Stimulated activated naive B cell treated with anti-CD40 and anti-IgM and Interleukin-4, amounts not matched to agents 10 μg/mL and 1 μg/mL and 100 μg/mL, for 72 hours (primary cell): ENCODE measurements around the gene DHPS.
"Not testable (repeated sequence)": the region's sequence is repeated elsewhere in the genome, so short reads cannot be mapped to it uniquely, and the experiment has no call there.

Experiments used
- ATAC-seq, 2 donors: fragments of 150-1000 bp; cut with Tn5 transposase; replicated peaks; 2 replicates each; pipeline ENCODE4 v1.10.0; 2021; ENCODE audit warnings: moderate library complexity in 1 of 2
- DNase-seq: peaks from one replicate; pipeline ENCODE4 v3.0.0; 2021
- H3K27ac Mint-ChIP-seq: one replicate; pipeline ENCODE4 v1.8.0; 2022; ENCODE audit warnings: mild to moderate bottlenecking, mixed read lengths
- H3K27me3 Mint-ChIP-seq, 2 donors: one replicate each; pipeline ENCODE4 v1.8.0; 2022; ENCODE audit warnings: mixed read lengths in 2 of 2
- H3K36me3 Mint-ChIP-seq, 2 donors: one replicate each; pipeline ENCODE4 v1.8.0; 2022; ENCODE audit warnings: mixed read lengths in 2 of 2, mild to moderate bottlenecking in 1 of 2
- H3K4me1 Mint-ChIP-seq, 2 donors: one replicate each; pipeline ENCODE4 v1.8.0; 2022; ENCODE audit warnings: mixed read lengths in 2 of 2, mild to moderate bottlenecking in 1 of 2
- H3K4me3 Mint-ChIP-seq, 2 donors: one replicate each; pipeline ENCODE4 v1.8.0; 2022; ENCODE audit warnings: mild to moderate bottlenecking in 2 of 2, mixed read lengths in 2 of 2, moderate library complexity in 1 of 2
- H3K9me3 Mint-ChIP-seq, 2 donors: one replicate each; pipeline ENCODE4 v1.8.0; 2022; ENCODE audit warnings: mixed read lengths in 2 of 2, mild to moderate bottlenecking in 1 of 2

Gene DHPS

GRCh38 chr19:12695997-12696365, 14.3 kb upstream of the DHPS start:
- ATAC-seq (peak; percentile 27 to 33), DNase-seq (no peak)
- H3K4me3 Mint-ChIP-seq, result peak overlapping the region; percentile 84 to 90
- peak overlapping the region; percentile 96 for H3K27ac Mint-ChIP-seq
- H3K9me3 Mint-ChIP-seq, result no peaks in the 10 kb centered on the region
- H3K27me3 Mint-ChIP-seq, result no peaks in the 10 kb centered on the region
- peaks cover 3 to 19% of the 10 kb centered on the region in 2 donors for H3K4me1 Mint-ChIP-seq
- H3K36me3 Mint-ChIP-seq, result peaks cover 18 to 26% of the 10 kb centered on the region in 2 donors

DNA sequence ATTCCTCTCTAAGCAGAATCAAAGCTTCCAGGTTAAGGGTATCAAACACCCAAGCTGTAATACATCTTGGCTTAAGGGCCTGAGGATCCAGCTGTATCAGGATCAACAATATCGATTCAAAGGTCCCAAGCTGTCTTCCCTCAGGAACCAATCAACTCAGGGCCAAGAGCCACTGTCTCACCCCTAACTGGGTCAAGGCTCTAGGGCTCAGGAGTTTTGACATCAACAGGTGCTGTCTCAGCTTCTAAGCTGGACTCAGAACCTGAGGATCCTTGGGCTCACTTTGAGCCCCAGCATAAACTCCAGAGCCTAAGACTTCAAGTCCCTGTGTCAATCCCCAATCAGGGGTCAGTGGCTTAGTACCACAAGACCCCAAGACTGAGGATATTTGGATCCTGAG, 13.8 kb upstream of the DHPS start:
- DNase-seq, result no peak
- peaks cover 14 to 22% of the 10 kb centered on the region in 2 donors for H3K36me3 Mint-ChIP-seq
- no peak overlapping the region for H3K27ac Mint-ChIP-seq
- H3K27me3 Mint-ChIP-seq, result no peaks in the 10 kb centered on the region
- peak overlapping the region; percentile 84 to 90 for H3K4me3 Mint-ChIP-seq
- H3K4me1 Mint-ChIP-seq, result peaks cover 3 to 19% of the 10 kb centered on the region in 2 donors
- H3K9me3 Mint-ChIP-seq, result no peaks in the 10 kb centered on the region
- no peak for ATAC-seq

GRCh38 chr19:12695096-12695495, 13.4 kb upstream of the DHPS start:
- no peak overlapping the region for H3K27ac Mint-ChIP-seq
- DNase-seq, result no peak
- H3K27me3 Mint-ChIP-seq, result no peaks in the 10 kb centered on the region
- H3K4me3 Mint-ChIP-seq, result peak overlapping the region in 1 of 2 donors; percentile 4
- H3K4me1 Mint-ChIP-seq, result peaks cover 3 to 19% of the 10 kb centered on the region in 2 donors
- H3K36me3 Mint-ChIP-seq, result peaks cover 14 to 25% of the 10 kb centered on the region in 2 donors
- no peaks in the 10 kb centered on the region for H3K9me3 Mint-ChIP-seq
- no peak for ATAC-seq

DNA sequence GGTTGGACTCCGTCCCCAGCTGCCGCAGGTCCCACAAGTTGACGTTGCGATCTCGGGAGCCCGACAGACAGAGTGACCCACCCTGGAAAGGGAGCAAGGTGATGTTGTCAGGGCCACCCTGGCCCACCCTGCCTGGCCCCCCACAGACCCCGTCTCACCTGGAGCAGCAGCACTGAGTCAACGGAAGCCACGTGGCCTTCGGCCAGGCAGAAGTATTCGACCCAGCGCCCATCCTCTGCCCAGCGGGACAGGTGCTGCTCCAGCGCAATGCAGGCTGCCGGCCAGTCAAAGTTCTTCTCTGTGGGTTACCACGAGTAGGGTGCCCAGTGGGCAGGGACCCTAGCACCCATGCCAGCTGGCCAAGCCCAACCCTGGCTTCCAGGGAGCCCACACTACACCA, 13.0 kb upstream of the DHPS start:
- Mint-ChIP-seq H3K4me3 (no peak overlapping the region), H3K27me3 (no peaks in the 10 kb centered on the region), H3K36me3 (peaks cover 14 to 26% of the 10 kb centered on the region in 2 donors), H3K27ac (no peak overlapping the region), H3K4me1 (peaks cover 3 to 19% of the 10 kb centered on the region in 2 donors), H3K9me3 (no peaks in the 10 kb centered on the region)
- no peak for DNase-seq
- no peak for ATAC-seq

- H3K27ac Mint-ChIP-seq, result no peak overlapping the region
- H3K4me3 Mint-ChIP-seq, result no peak overlapping the region
- ATAC-seq (no peak), DNase-seq (no peak)
- no peaks in the 10 kb centered on the region for H3K27me3 Mint-ChIP-seq
- H3K4me1 Mint-ChIP-seq, result peaks cover 3 to 9% of the 10 kb centered on the region in 2 donors
- H3K36me3 Mint-ChIP-seq, result peaks cover 19 to 31% of the 10 kb centered on the region in 2 donors
- no peaks in the 10 kb centered on the region for H3K9me3 Mint-ChIP-seq
These were observed 11.3 kb upstream of the DHPS start for GRCh38 chr19:12692960-12693359.

GRCh38 chr19:12689581-12690216, 8.0 kb upstream of the DHPS start:
- no peak overlapping the region for H3K4me3 Mint-ChIP-seq
- DNase-seq (no peak), ATAC-seq (no peak)
- no peak overlapping the region for H3K27ac Mint-ChIP-seq
- no peaks in the 10 kb centered on the region for H3K27me3 Mint-ChIP-seq
- H3K9me3 Mint-ChIP-seq, result no peaks in the 10 kb centered on the region
- peaks cover 18 to 37% of the 10 kb centered on the region in 2 donors for H3K36me3 Mint-ChIP-seq
- peaks cover 7 to 8% of the 10 kb centered on the region in 2 donors for H3K4me1 Mint-ChIP-seq

DNA sequence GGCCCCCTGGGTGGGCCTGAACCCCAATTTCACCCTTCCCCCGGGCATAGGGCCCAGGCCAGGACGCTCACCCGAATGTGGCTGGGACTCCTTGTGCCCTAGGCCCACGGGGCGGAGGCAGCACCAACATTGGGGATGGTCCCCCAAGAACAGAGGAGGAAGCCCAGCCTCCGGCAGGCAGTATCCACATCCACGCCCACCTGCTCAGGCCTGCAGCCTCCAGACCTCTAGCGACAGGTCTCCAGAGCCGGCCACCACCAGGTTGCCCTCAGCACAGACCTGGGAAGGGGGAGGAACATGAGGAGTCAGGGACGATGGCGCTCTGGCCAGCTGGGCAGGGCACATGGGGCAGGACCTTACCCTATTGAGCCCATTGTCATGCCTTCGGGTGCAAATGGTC, 7.3 kb upstream of the DHPS start:
- H3K27ac Mint-ChIP-seq, result no peak overlapping the region
- peaks cover 7 to 8% of the 10 kb centered on the region in 2 donors for H3K4me1 Mint-ChIP-seq
- no peak overlapping the region for H3K4me3 Mint-ChIP-seq
- DNase-seq (no peak), ATAC-seq (no peak)
- H3K36me3 Mint-ChIP-seq, result peaks cover 20 to 39% of the 10 kb centered on the region in 2 donors
- no peaks in the 10 kb centered on the region for H3K9me3 Mint-ChIP-seq
- H3K27me3 Mint-ChIP-seq, result no peaks in the 10 kb centered on the region

DNA sequence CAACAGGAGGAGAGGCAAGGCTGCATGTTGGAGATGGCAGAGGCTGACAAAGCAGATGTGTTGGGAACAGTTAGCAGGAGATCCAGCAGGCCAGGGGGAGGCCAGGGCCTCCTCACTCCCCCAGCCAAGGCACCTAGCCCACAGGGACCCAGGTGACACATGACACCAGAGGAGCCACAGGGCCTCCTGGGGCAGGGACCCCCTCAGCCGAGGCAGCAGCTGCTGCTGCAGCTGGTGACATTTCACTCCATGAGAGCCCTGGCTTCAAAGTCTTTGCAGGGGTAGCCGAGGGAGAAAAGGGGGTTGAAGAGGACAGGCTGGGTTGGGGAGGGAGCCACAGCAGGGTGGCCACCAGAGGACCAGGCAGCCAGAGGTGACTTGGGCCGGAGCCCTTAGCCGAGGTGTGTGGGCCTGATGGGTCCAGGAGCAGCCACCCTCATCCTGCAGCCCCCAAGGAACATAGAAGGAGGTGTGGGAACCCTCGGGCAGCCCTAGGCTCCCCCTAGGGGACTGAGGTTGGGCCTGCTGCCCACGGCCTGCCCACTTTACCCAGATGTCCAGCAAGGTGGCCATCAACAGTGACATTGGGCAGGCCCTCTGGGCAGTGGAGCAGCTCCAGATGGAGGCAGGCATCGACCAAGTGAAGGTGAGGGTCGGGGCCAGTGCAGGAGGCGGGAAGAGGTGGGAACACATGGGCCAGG, 6.0 kb upstream of the DHPS start, which contains the start of gene GNG14:
GNG14 (plus strand) TSS at position 503 of the 701 bp plus-strand sequence; CDS start at position 554, 51 bp downstream.
- H3K27ac Mint-ChIP-seq, result no peak within 1 kb of the TSS
- H3K36me3 Mint-ChIP-seq, result peaks cover 19 to 34% of the 10 kb centered on the region in 2 donors
- peaks cover 7 to 9% of the 10 kb centered on the region in 2 donors for H3K4me1 Mint-ChIP-seq
- DNase-seq, result no peak
- H3K9me3 Mint-ChIP-seq, result no peaks in the 10 kb centered on the region
- H3K4me3 Mint-ChIP-seq, result no peak within 1 kb of the TSS
- no peaks in the 10 kb centered on the region for H3K27me3 Mint-ChIP-seq
- ATAC-seq, result no peak

GRCh38 chr19:12685831-12686230, 4.2 kb upstream of the DHPS start:
- H3K4me1 Mint-ChIP-seq, result peaks cover 13% of the 10 kb centered on the region in 2 donors
- no peaks in the 10 kb centered on the region for H3K9me3 Mint-ChIP-seq
- no peak overlapping the region for H3K27ac Mint-ChIP-seq
- H3K4me3 Mint-ChIP-seq, result no peak overlapping the region
- H3K36me3 Mint-ChIP-seq, result peaks cover 19 to 32% of the 10 kb centered on the region in 2 donors
- no peak for DNase-seq
- ATAC-seq, result no peak
- H3K27me3 Mint-ChIP-seq, result no peaks in the 10 kb centered on the region

- no peaks in the 10 kb centered on the region for H3K9me3 Mint-ChIP-seq
- DNase-seq (no peak), ATAC-seq (no peak)
- H3K36me3 Mint-ChIP-seq, result peaks cover 28 to 40% of the 10 kb centered on the region in 2 donors
- peaks cover 24 to 30% of the 10 kb centered on the region in 2 donors for H3K4me1 Mint-ChIP-seq
- H3K27ac Mint-ChIP-seq, result peak overlapping the region; percentile 85
- H3K4me3 Mint-ChIP-seq, result peak overlapping the region; percentile 55 to 96
- H3K27me3 Mint-ChIP-seq, result no peaks in the 10 kb centered on the region
These were observed 1.6 kb downstream of the DHPS start for GRCh38 chr19:12680034-12680433.

GRCh38 chr19:12678039-12678438, 3.6 kb downstream of the DHPS start:
- not testable (repeated sequence) for DNase-seq, H3K27me3 Mint-ChIP-seq, H3K9me3 Mint-ChIP-seq, ATAC-seq, H3K27ac Mint-ChIP-seq, H3K4me3 Mint-ChIP-seq
- peaks cover 40 to 53% of the 10 kb centered on the region in 2 donors for H3K36me3 Mint-ChIP-seq
- peaks cover 30 to 42% of the 10 kb centered on the region in 2 donors for H3K4me1 Mint-ChIP-seq

DNA sequence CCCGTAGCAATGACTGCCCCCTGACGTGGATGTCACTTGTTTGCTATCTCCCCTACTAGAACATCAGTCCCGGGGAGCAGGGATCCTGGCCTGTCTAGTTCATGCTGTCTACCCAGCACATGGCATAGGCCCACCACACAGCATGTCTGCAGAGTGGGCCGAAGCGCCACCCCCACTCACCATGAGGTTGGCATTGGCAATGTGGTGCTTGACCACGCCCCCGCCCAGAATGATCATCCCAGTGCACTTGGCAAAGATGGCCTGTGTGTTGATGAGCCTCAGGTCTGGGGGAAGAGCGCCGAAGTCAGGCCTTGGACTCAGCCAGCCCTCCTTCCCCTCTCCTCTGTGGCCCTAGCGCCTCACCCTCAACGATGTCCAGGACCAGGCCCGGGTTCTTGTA, 4.8 kb downstream of the DHPS start:
- no peak for ATAC-seq
- no peak overlapping the region for H3K4me3 Mint-ChIP-seq
- peaks cover 33 to 50% of the 10 kb centered on the region in 2 donors for H3K4me1 Mint-ChIP-seq
- peak overlapping the region; percentile 67 for H3K27ac Mint-ChIP-seq
- H3K36me3 Mint-ChIP-seq, result peaks cover 49 to 59% of the 10 kb centered on the region in 2 donors
- H3K27me3 Mint-ChIP-seq, result no peaks in the 10 kb centered on the region
- H3K9me3 Mint-ChIP-seq, result no peaks in the 10 kb centered on the region
- no peak for DNase-seq

- peaks cover 35 to 54% of the 10 kb centered on the region in 2 donors for H3K4me1 Mint-ChIP-seq
- H3K36me3 Mint-ChIP-seq, result peaks cover 50 to 61% of the 10 kb centered on the region in 2 donors
- H3K4me3 Mint-ChIP-seq, result peak overlapping the region in 1 of 2 donors; percentile 1
- H3K27ac Mint-ChIP-seq, result peak overlapping the region; percentile 88
- no peaks in the 10 kb centered on the region for H3K27me3 Mint-ChIP-seq
- H3K9me3 Mint-ChIP-seq, result no peaks in the 10 kb centered on the region
- ATAC-seq (peak; percentile 52 to 54), DNase-seq (peak; percentile 69)
These were observed 5.3 kb downstream of the DHPS start for GRCh38 chr19:12676384-12676792.

DNA sequence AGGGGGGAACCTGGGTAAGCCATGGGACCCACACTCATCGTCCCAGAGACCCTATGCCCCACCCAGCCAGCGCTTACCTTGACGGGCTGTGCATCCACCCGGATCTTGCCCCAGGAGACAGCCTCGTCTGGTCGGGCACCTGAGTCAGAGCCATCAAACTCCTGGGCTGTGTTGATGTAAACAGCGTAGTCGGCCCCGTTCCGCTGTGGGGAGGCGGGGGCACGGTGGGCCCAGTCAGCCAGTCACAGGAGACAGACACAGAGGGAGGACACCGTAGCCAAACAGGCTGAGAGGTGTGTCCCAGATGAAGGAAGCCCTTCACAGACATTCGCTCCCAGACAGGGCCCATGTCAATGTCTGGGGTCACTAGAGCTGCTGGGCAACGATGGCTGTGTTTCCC, 5.7 kb downstream of the DHPS start:
- Mint-ChIP-seq H3K27me3 (no peaks in the 10 kb centered on the region), H3K9me3 (no peaks in the 10 kb centered on the region), H3K27ac (peak overlapping the region; percentile 88), H3K4me1 (peaks cover 33 to 51% of the 10 kb centered on the region in 2 donors), H3K4me3 (no peak overlapping the region), H3K36me3 (peaks cover 48 to 58% of the 10 kb centered on the region in 2 donors)
- ATAC-seq (no peak), DNase-seq (no peak)

- Mint-ChIP-seq H3K4me3 (peak overlapping the region in 1 of 2 donors; percentile 25), H3K27me3 (no peaks in the 10 kb centered on the region), H3K27ac (peak overlapping the region; percentile 37), H3K4me1 (peaks cover 35 to 54% of the 10 kb centered on the region in 2 donors), H3K9me3 (no peaks in the 10 kb centered on the region), H3K36me3 (peaks cover 50 to 60% of the 10 kb centered on the region in 2 donors)
- DNase-seq (no peak), ATAC-seq (no peak)
These were observed 6.3 kb downstream of the DHPS start for GRCh38 chr19:12675399-12675798.
